IgD-negative memory B cell (primary cell): ENCODE measurements around the gene TBC1D24. TPM values are rescaled to one million over a fixed set of nuclear protein-coding genes. Genes with fewer than 3 reads are reported as not detected.

Experiments
- H3K27ac Mint-ChIP-seq, 3 donors: one replicate each; pipeline ENCODE4 v1.8.0; 2020 to 2022; ENCODE audit warnings: mild to moderate bottlenecking in 3 of 3, mixed read lengths in 3 of 3, moderate library complexity in 1 of 3
- H3K27me3 Mint-ChIP-seq: one replicate; pipeline ENCODE4 v1.8.0; 2021; ENCODE audit warnings: mixed read lengths
- H3K36me3 Mint-ChIP-seq: one replicate; pipeline ENCODE4 v1.8.0; 2020; ENCODE audit warnings: mild to moderate bottlenecking, mixed read lengths
- H3K4me1 Mint-ChIP-seq, 3 donors: one replicate each; pipeline ENCODE4 v1.8.0; 2020 to 2022; ENCODE audit warnings: mixed read lengths in 3 of 3, mild to moderate bottlenecking in 1 of 3
- H3K4me3 Mint-ChIP-seq, 4 donors: one replicate each; pipeline ENCODE4 v1.8.0; 2020 to 2022; ENCODE audit warnings: mild to moderate bottlenecking in 4 of 4, mixed read lengths in 4 of 4, moderate library complexity in 3 of 4
- H3K9me3 Mint-ChIP-seq, 3 donors: one replicate each; pipeline ENCODE4 v1.8.0; 2020 to 2021; ENCODE audit warnings: mixed read lengths in 3 of 3, mild to moderate bottlenecking in 1 of 3
- polyA plus RNA-seq: library from polyadenylated mRNA; unstranded; fragments of 300-500 nt; fragmentation: Illumina TruSeq; gene quantifications from one replicate; pipeline ENCODE4 v1.2.3, GENCODE V29; 2021

Gene TBC1D24
- polyA plus RNA-seq, 1 donor from 2014 or later, result 3.3 TPM

DNA sequence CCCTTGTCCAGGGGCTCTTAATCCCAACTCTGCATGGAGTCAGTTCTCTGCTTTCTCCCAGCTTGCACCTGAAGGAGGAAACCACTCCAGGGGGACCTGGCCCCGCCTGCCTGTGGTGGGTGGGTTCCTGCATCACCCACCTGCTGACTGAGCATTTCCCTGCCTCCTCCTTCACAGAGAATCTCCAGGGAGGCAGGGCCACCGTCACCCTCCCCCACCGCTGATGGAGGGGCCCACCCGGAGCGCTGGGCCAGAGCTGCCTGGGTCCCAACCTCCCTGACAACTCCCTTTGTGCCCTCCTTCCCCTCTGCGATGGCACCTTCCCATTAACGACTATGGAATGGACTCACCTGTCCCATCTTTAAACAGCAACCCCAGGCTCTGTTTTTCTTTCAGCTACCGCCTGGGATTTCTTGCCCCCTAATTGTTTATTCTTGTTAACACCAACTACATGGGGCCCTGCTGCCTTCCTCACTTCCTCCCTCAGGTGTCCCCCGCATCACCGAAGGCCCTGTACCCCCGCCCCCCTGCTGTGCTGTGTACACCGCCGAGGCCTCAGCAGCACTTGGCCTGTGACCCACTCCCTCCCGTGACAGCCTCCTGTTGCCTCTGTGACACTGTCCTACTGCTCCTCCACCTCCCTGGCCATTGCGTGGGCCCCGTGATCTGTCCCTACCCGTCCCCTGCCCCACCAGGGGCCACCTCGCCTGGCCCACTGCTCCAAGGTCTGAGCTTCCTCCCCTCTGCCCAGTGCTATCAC lies 15.9 kb upstream of the TBC1D24 start:
- H3K36me3 Mint-ChIP-seq, result no peaks in the 10 kb centered on the region
- peaks cover 0 to 4% (median 3%) of the 10 kb centered on the region in 3 donors for H3K4me1 Mint-ChIP-seq
- no peaks in the 10 kb centered on the region for H3K27me3 Mint-ChIP-seq
- peak overlapping the region in 1 of 3 donors; percentile 65 for H3K27ac Mint-ChIP-seq
- peak overlapping the region; percentile 60 to 94 (median 88) for H3K4me3 Mint-ChIP-seq
- no peaks in the 10 kb centered on the region for H3K9me3 Mint-ChIP-seq

- peaks cover 0 to 4% (median 3%) of the 10 kb centered on the region in 3 donors for H3K4me1 Mint-ChIP-seq
- H3K36me3 Mint-ChIP-seq, result no peaks in the 10 kb centered on the region
- H3K9me3 Mint-ChIP-seq, result no peaks in the 10 kb centered on the region
- H3K27ac Mint-ChIP-seq, result peak within 1 kb of the TSS in 1 of 3 donors; percentile 65
- H3K4me3 Mint-ChIP-seq, result peak within 1 kb of the TSS; percentile 60 to 94 (median 88)
- no peaks in the 10 kb centered on the region for H3K27me3 Mint-ChIP-seq
Measured at GRCh38 chr16:2459647-2460390, 15.1 kb upstream of the TBC1D24 start, which contains the start of gene TEDC2. TSS of gene TEDC2 (plus strand) at chr16:2460109. CDS start at chr16:2460145, 36 bp downstream.

- Mint-ChIP-seq H3K27ac (no peak overlapping the region), H3K4me3 (peak overlapping the region in 1 of 4 donors; percentile 41), H3K27me3 (no peaks in the 10 kb centered on the region), H3K4me1 (peaks cover 0 to 4% (median 3%) of the 10 kb centered on the region in 3 donors), H3K36me3 (no peaks in the 10 kb centered on the region), H3K9me3 (no peaks in the 10 kb centered on the region)
Measured at GRCh38 chr16:2460391-2460713, 14.6 kb upstream of the TBC1D24 start.

DNA sequence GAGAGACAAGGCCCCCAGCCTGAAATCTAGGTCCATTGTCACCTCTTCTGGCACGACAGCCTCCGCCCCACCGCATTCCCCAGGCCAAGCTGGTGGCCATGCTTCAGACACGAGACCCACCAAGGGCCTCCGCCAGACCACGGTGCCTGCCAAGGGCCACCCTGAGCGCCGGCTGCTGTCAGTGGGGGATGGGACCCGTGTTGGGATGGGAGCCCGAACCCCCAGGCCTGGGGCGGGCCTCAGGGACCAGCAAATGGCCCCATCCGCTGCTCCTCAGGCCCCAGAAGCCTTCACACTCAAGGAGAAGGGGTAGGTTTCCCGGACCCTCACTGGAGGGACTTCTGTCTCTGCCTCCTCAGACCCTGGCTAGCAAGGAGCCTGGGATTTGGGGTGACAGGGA lies 14.0 kb upstream of the TBC1D24 start:
- H3K27me3 Mint-ChIP-seq, result no peaks in the 10 kb centered on the region
- H3K4me1 Mint-ChIP-seq, result peaks cover 0 to 4% (median 3%) of the 10 kb centered on the region in 3 donors
- H3K27ac Mint-ChIP-seq, result no peak overlapping the region
- H3K9me3 Mint-ChIP-seq, result no peaks in the 10 kb centered on the region
- no peaks in the 10 kb centered on the region for H3K36me3 Mint-ChIP-seq
- H3K4me3 Mint-ChIP-seq, result no peak overlapping the region

GRCh38 chr16:2462031-2462866 lies 12.7 kb upstream of the TBC1D24 start:
- H3K4me1 Mint-ChIP-seq, result peaks cover 0 to 5% (median 3%) of the 10 kb centered on the region in 3 donors
- no peaks in the 10 kb centered on the region for H3K27me3 Mint-ChIP-seq
- no peak overlapping the region for H3K27ac Mint-ChIP-seq
- no peaks in the 10 kb centered on the region for H3K36me3 Mint-ChIP-seq
- no peak overlapping the region for H3K4me3 Mint-ChIP-seq
- no peaks in the 10 kb centered on the region for H3K9me3 Mint-ChIP-seq

DNA sequence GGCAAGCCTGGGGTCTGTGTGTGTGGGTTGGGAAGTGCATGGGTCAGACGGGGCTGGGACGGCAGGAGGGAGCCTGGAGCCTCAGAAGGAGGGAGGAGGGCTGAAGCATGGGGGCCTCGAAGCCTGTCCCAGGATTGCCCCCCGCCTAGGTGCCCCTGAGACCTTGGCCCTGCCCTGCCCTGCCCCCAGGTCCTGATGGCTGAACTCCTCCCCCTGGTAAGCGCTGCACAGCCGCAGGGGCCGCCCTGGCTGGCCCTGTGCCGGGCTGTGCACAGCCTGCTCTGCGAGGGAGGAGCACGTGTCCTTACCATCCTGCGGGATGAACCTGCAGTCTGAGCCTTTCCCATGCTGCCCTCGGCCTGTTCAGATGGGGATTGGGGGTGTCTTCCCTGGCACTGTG lies 10.6 kb upstream of the TBC1D24 start:
- H3K36me3 Mint-ChIP-seq, result no peaks in the 10 kb centered on the region
- H3K27ac Mint-ChIP-seq, result no peak overlapping the region
- H3K4me3 Mint-ChIP-seq, result peak overlapping the region in 2 of 4 donors; percentile 41 to 60
- H3K9me3 Mint-ChIP-seq, result no peaks in the 10 kb centered on the region
- H3K27me3 Mint-ChIP-seq, result peaks cover 7% of the 10 kb centered on the region
- peaks cover 0 to 7% (median 7%) of the 10 kb centered on the region in 3 donors for H3K4me1 Mint-ChIP-seq

DNA sequence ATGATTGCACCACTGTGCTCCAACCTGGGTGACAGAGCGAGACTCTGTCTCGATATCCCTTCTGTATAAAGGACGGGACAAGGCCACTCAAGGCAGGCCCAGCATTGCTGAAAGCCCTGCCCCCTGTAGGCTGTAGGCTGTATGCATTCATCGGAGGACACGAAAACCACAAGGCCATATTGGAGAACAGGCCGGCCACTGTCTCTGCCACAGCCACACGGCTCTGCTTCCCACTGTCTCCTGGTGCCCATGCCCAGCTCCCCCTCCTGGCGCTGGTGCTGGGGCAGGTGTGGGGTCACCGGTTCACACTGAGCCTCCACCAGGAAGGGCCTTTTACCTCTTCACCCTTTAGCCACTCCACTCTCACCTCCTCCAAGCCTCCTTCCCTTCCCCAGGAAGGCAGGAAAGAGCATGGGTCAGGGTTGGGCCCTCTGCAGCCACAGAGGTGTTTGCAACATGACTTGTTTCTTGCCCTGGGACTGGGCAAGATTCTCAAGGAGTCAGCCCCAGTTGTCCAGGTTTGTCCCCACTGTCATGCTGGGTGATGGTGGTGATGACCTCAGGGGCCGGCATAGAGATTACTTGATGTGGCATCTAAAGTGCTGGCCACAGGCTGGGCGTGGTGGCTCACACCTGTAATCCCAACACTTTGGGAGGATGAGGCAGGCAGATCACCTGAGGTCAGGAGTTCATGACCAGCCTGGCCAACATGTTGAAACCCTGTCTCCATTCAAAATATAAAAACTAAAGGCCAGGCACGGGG lies 9.1 kb upstream of the TBC1D24 start:
- peak overlapping the region in 1 of 4 donors; percentile 38 for H3K4me3 Mint-ChIP-seq

GRCh38 chr16:2466667-2467527 lies 8.0 kb upstream of the TBC1D24 start:
- no peaks in the 10 kb centered on the region for H3K36me3 Mint-ChIP-seq
- peaks cover 19% of the 10 kb centered on the region for H3K27me3 Mint-ChIP-seq
- H3K4me3 Mint-ChIP-seq, result peak overlapping the region in 2 of 4 donors; percentile 34 to 81
- peaks cover 6 to 11% (median 8%) of the 10 kb centered on the region in 3 donors for H3K4me1 Mint-ChIP-seq
- H3K27ac Mint-ChIP-seq, result peak overlapping the region in 1 of 3 donors; percentile 67
- no peaks in the 10 kb centered on the region for H3K9me3 Mint-ChIP-seq

More for the DNA sequence above, 9.1 kb upstream of the TBC1D24 start:
- Mint-ChIP-seq H3K4me1 (peaks cover 6 to 11% (median 8%) of the 10 kb centered on the region in 3 donors), H3K27ac (peak overlapping the region in 2 of 3 donors; percentile 31 to 79), H3K36me3 (no peaks in the 10 kb centered on the region), H3K9me3 (no peaks in the 10 kb centered on the region), H3K27me3 (peaks cover 19% of the 10 kb centered on the region)

DNA sequence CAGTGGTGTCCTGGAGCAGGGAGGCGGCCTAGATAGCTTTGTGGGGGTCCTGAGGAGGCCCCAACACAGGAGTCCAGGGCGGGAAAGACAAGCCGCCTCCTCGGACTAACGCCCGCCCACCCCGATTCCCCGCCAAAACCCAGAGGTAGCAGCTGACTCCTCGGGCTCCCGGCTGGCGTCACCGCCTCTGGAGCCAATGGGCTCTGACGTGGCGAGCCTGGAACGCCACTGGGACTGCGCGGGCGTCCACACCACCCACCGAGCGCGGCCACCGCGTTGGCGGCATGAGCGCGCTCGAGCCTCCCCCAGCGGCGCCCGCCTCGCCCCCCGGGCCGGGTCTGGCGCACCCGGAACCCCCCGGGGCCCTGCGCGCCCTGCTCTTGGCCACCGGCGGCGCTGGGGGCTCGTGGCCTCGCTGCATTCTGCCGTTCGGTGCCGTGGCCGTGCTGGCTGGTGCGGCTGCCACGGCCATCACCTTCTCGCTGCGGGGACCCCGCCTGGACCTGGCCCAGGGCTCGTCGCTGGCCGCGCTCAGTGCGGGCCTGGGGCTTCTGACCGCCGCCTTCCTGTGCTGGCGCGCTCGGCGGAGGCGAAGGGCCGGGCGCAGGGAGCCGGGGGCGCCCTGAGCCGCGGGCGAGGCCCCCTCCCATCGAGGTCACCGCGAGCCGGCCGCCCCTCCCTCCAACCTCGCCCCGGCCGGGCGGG lies 7.2 kb upstream of the TBC1D24 start:
- Mint-ChIP-seq H3K36me3 (no peaks in the 10 kb centered on the region), H3K4me1 (peaks cover 6 to 11% (median 8%) of the 10 kb centered on the region in 3 donors), H3K27me3 (peaks cover 21% of the 10 kb centered on the region), H3K27ac (peak overlapping the region in 1 of 3 donors; percentile 67), H3K9me3 (no peaks in the 10 kb centered on the region), H3K4me3 (peak overlapping the region in 2 of 4 donors; percentile 81 to 87)

DNA sequence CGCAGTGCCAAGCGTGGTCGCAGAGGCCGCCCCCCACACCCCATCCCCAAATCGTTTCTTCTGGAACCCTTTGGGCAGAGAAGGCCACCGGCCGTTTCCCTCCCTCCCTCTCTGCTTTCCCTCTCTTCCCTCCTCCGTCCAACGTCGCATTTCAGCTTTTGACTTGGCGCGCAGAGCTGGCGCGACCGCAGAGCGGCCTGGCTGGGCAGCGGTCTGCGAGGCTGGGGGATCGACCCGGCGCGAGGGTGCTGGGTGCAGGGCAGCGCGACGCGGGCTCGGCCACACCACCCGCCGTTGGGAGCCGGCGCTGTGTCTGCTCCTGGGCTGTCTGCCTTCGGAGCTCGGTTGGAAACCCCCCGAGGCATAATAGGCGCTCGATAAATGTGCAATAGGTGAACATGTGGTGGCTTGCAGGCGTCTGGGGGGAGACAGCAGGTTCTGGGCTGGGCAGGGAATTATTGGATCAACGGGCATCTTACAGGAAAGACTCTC lies 6.6 kb upstream of the TBC1D24 start:
- H3K9me3 Mint-ChIP-seq, result no peaks in the 10 kb centered on the region
- peaks cover 6 to 14% (median 8%) of the 10 kb centered on the region in 3 donors for H3K4me1 Mint-ChIP-seq
- H3K27ac Mint-ChIP-seq, result peak overlapping the region in 1 of 3 donors; percentile 25
- peak overlapping the region; percentile 21 to 87 (median 63) for H3K4me3 Mint-ChIP-seq
- peaks cover 27% of the 10 kb centered on the region for H3K27me3 Mint-ChIP-seq
- no peaks in the 10 kb centered on the region for H3K36me3 Mint-ChIP-seq

GRCh38 chr16:2468725-2469398 lies 6.1 kb upstream of the TBC1D24 start:
- no peaks in the 10 kb centered on the region for H3K36me3 Mint-ChIP-seq
- peaks cover 29% of the 10 kb centered on the region for H3K27me3 Mint-ChIP-seq
- no peaks in the 10 kb centered on the region for H3K9me3 Mint-ChIP-seq
- H3K4me1 Mint-ChIP-seq, result peaks cover 6 to 15% (median 8%) of the 10 kb centered on the region in 3 donors
- no peak overlapping the region for H3K27ac Mint-ChIP-seq
- peak overlapping the region in 3 of 4 donors; percentile 45 to 87 (median 81) for H3K4me3 Mint-ChIP-seq
